Fibroblast of skin of right biceps (primary cell): ENCODE measurements around the gene EWSR1.

Source experiments
- DNase-seq: peaks from one replicate; pipeline ENCODE4 v3.0.0-alpha.2; 2013

Gene EWSR1

DNA sequence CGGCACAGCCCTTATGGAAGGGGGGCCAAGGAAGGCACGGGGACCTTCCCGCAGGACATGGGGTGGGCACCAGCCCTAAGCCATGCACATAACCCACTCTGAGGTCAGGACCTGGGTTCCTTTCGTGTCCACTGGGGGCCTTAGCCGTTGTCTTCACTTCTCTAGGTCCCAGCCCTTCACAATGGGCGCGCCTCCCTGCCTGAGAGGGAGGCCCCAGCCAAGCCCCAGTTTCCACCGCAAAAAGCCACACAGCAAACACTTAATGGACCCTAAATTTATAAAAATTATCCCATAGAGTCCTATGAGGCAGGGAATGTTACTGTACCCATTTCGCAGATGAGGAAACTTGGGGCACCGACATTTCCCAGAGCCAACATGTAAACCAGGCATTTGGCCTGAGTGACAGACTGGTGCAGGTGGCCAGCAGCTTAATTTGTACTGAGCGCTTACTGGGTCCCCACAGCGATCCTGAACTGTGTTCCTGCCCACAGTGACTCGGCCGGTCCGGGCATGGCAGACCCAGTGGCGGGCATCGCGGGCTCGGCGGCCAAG lies 39.6 kb downstream of the EWSR1 start:
- DNase-seq: no peak

- DNase-seq: no peak
These were observed 40.2 kb downstream of the EWSR1 start for GRCh38 chr22:29308148-29308790.

- peak; percentile 68 for DNase-seq
These were observed 40.8 kb downstream of the EWSR1 start for GRCh38 chr22:29308791-29309262.

- DNase-seq: no peak
These were observed 41.4 kb downstream of the EWSR1 start for GRCh38 chr22:29309332-29310064.

- DNase-seq: no peak
These were observed 42.2 kb downstream of the EWSR1 start for GRCh38 chr22:29310065-29310862.

DNA sequence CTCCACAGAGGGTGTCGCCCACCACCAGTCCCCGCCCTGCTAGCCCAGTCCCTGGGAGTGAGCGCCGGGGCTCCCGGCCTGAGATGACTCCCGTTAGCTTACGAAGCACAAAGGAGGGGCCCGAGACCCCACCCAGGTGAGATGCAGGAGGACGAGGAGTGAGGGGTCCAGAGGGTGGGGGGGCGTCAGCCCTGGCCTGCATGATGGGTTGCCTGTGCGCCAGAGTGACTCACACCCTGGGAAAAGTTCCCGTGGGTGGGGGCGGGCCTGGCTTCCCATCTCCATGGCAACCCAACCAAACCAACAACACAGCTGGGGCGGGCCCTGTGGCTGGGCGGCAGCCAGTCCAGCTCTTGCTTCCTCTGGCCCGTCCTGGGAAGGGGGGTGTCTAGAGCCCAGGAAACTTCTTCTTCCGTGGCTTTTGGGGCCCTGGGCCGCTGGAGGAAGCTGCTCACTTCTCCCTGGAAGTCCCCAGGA lies 42.8 kb downstream of the EWSR1 start:
- peak; percentile 97 for DNase-seq

- no peak for DNase-seq
These were observed 43.6 kb downstream of the EWSR1 start for GRCh38 chr22:29311464-29312217.

DNA sequence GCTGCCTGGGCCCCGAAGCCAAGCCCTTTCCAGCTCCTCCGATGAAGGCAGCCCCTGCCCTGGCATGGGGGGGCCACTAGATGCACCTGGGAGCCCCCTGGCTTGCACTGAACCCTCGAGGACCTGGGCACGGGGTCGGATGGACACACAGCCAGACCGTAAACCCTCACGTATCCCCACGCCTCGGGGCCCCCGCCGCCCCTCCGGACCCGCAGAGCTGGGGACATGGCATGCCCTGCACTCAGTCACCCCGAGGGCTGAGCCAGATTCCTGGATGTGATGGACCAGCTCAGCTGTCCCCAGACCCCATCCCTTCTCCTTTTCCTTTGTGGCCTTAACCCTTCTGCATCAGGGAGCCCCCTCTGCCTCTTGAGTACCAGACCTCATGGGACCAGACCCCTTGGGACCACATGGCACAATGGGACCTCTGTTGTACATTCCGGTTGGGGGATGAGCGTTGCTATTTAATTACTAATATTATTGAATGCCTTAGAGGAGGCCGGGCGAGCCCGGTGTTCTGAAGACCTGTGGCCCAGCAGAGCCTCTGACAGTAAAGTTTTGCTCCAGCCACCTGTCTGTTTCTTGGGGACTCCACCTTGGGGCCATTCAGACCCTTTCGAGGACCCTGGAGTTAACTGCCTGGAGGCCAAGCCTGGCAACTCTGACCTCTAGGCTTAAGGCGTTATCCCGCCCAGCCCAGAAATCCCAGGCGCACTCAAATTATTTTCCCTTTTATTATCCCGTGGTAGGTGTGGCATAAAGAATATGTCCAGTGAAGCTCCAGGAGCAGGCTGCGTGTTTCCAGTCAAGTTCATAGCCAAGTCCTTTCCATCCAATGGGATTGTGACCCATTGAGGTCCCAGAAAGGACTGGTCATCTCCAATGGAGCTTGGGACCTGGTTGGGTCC lies 44.4 kb downstream of the EWSR1 start:
- DNase-seq: no peak

- peak; percentile 40 for DNase-seq
These were observed 45.1 kb downstream of the EWSR1 start for GRCh38 chr22:29313126-29313575.

DNA sequence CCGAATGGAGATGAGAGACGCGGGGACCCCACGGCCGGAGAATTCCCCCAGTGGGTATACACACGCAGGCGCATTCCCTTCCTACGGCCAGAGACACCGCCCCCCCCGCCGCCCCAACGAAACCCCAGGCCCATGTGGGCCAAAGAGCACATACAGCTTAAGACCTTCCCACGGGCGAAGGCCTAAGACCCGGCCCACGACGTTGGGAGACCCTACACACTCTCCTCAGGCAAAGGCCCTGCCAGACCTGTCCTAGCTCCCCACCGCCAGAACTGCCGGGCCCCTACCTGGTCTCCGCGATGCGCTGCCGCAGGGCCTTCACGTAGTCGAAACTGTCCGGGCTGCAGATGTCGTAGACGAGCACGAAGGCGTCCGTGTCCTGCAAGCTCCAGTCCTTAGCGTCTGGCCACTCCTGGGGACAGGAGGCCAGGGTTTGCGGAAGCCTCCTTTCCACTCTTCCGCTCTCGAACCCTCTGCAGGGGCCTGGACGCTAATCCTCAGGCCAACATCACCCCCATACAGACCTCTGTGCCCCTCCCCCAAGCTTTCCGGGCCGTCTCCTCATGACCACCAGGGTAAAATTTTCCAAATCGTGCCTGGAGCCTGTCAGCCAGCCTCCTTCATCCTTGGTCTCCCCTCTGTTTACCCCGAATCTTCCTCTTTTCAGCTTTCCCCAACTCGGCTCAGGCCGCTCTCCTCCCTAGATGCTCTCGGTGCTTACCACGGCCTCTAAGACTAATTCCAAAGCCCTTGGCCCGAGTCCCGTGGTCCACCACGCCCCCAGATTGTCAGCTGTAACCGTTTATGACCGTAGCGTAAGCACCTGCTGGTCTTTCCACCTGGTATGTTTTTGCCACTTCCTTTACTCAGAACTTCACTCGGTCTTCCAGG lies 45.8 kb downstream of the EWSR1 start:
- DNase-seq: no peak

- no peak for DNase-seq
These were observed 46.6 kb downstream of the EWSR1 start for GRCh38 chr22:29314537-29315285.

DNA sequence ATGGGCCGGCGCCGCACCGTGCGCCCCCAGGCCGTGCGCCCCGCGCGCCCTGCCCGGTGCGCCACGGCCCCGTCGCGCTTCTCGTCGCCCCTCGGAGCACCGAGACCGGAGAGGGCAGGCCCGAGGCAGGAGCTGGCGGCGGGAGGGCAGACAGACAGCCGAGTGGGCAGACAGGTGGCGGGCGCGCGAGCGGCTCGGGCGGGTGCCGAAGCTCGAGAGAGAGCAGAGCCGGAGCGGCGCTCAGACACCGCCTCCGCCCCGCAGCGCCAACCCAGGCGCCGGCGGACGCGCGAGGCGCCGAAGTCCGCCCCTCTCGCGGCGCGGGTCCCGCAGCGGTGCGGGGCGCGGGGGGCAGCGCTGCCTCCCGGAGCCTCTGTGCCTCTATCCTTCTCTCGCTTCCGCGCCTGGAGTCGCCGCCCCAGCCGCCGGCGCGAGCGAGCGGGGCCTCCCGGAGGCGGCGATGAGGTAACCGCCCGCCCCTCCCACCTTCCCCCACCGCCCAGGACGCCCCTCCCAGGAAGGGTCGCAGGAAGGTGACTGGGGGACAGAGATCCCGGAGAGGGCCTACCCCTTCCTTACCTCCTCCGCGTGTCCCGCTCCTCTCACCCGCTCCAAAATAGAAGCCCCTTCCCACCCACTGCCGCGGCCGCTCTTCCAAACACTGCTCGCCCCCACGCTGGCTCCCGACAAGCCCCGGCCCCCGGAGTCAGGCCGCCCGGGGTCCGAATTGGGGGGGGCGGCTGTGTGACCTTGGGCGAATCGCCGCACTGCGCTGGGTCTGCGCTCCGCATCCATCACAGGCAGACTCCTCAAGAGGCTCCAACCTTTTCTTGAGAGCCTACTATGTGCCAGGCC lies 47.4 kb downstream of the EWSR1 start, which contains the start of gene RASL10A:
TSS of gene RASL10A (minus strand) at position 412 of the 855 bp plus-strand sequence. CDS start 451 bp downstream, outside the sequence.
- no peak for DNase-seq

DNA sequence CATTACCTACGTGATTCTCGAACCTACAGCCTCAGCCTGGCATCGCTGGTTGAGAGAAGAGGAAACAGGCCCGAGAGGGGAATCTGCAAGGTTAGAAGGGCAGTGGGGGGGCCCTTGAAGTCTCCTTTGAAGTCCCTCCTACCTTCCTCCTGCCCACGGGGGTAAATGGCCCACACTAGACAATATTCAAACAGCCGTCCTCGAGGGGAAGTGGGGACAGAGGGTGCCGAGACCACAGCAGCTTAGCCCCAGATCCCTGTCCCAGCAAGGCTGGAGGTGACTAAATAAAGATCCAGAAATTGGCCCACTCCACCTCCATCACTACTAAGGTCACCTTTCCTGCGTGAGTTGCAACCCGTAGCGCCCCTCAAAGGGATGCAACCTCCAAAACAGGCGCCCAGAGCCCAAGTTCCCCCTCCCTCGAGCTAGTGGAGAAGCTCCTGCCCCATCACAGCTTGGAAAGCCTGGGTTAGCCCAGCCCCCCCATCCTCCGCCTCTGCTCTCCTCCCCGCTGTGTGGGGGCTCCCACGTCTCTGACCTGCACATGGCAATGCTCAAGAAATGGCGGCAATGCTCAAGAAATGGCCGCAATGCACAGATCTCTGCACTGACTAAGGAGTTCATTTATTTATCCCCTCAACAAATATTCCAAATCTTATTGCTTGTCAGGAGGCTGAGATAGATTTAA lies 48.2 kb downstream of the EWSR1 start:
- DNase-seq: no peak

GRCh38 chr22:29317827-29318454 lies 49.9 kb downstream of the EWSR1 start:
- DNase-seq: no peak

- DNase-seq: no peak
These were observed 51.0 kb downstream of the EWSR1 start for GRCh38 chr22:29319072-29319471.

- DNase-seq: no peak
These were observed 52.5 kb downstream of the EWSR1 start for GRCh38 chr22:29320546-29320945.

DNA sequence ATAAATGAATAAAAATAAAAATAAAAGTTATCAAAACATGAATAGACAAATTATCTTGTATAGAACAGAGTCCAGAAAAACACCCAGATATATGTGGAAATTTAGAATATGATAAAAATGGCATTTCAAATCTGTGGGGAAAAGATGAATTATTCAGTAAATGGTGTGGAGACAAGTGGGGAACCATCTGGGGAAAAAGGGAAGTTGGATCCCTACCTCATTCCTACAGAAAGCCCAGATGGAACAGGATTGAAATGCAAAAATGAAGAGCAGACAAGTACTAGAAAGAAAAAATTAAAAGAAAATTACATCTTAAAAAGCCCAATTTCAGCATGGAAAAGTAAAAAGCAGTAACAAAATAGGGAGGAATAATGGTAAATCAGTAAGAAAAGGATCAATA lies 55.6 kb downstream of the EWSR1 start:
- DNase-seq: no peak
